K562 (cell line): ENCODE data around the gene ANKRD34A. TPM values are rescaled to one million over a fixed set of nuclear protein-coding genes. Genes with fewer than 3 reads are reported as not detected.
A peak's percentile ranks its signal among the peaks of the same experiment; 100 is the strongest.

Experiments
- ATAC-seq: fragments of 200-7000 bp; cut with Tn5 transposase; 3 replicates; pipeline ENCODE4 v1.9.1; 2020; ENCODE audit warnings: moderate library complexity
- BruUV-seq: library from RNA; stranded (reverse); fragments of 400-500 nt; replicated peaks from 2 replicates; lab custom pipeline; 2021; lab: Mats Ljungman, UMichigan
- CTCF ChIA-PET: fragments of 300-600 bp; formaldehyde crosslinking; extraction: SDS; loops from one replicate; lab custom pipeline; 2021; ENCODE audit warnings: low intra/inter-chr PET ratio; lab: Yijun Ruan, JAX
- POLR2A ChIA-PET: fragments of 300-600, 350-650 bp; sonication (Branson Sonifier 250); formaldehyde crosslinking; extraction: SDS; loops from one replicate; lab custom pipeline; 2021; ENCODE audit warnings: antibody characterized with exemption, inconsistent platforms; lab: Yijun Ruan, JAX
- DNase-seq, 4 experiments: peaks; one replicate each; pipeline versions ENCODE4 v3.0.0 to v3.0.0-alpha.2; 2011 to 2018; ENCODE audit warnings: low spot score in 3 of 4, mixed read lengths in 3 of 4; ENCODE audit errors: extremely low read depth in 1 of 4
- FAIRE-seq: peaks from 2 replicates; lab custom pipeline; 2011; peaks lifted over from hg19 to GRCh38; lab: Jason Lieb, UNC
- H2AFZ ChIP-seq: 2 replicates; pipeline ENCODE4 v1.6.0; 2011; ENCODE audit warnings: low read depth, low read length, control low read depth, inconsistent platforms
- H3K27ac ChIP-seq: fragments of 200-600 bp; 3 replicates; pipeline ENCODE4 v1.8.0; 2011; ENCODE audit warnings: low read depth, mild to moderate bottlenecking, control low read depth, inconsistent platforms, low read length, moderate library complexity, mixed read lengths; ENCODE audit errors: extremely low read depth
- H3K27me3 ChIP-seq, 2 experiments: fragments of 300-600 bp in 1 of 2; 2 replicates in 1 of 2; 3 replicates in 1 of 2; pipeline versions ENCODE4 v1.6.0 to v1.8.0; 2011; ENCODE audit warnings: inconsistent platforms in 2 of 2, low read length in 2 of 2, mild to moderate bottlenecking in 1 of 2, mixed read lengths in 1 of 2, moderate library complexity in 1 of 2; ENCODE audit not compliant: control insufficient read depth in 2 of 2, insufficient read depth in 2 of 2
- H3K36me3 ChIP-seq: fragments of 300-600 bp; 3 replicates; pipeline ENCODE4 v1.8.0; 2011; ENCODE audit warnings: mild to moderate bottlenecking, low read length, inconsistent platforms; ENCODE audit not compliant: control insufficient read depth, insufficient read depth
- H3K4me1 ChIP-seq, 2 experiments: fragments of 200-600 bp in 1 of 2; replicated peaks in 1 of 2; 2 replicates in 1 of 2; 3 replicates in 1 of 2; pipeline versions ENCODE4 v1.5.1 to v1.8.0; 2011; ENCODE audit warnings: inconsistent platforms in 2 of 2, low read length in 2 of 2, mild to moderate bottlenecking in 1 of 2, mixed read lengths in 1 of 2, moderate library complexity in 1 of 2; ENCODE audit not compliant: control insufficient read depth in 2 of 2, insufficient read depth in 2 of 2
- H3K4me2 ChIP-seq: 2 replicates; pipeline ENCODE4 v1.6.1; 2011; ENCODE audit warnings: low read length, control low read depth, inconsistent platforms, mixed read lengths; ENCODE audit not compliant: insufficient read depth
- H3K4me3 ChIP-seq: fragments of 200-600 bp; sonication (generic), shearing (Covaris generic); 2 replicates; pipeline ENCODE4 v1.5.1; 2016; ENCODE audit warnings: control low read depth, inconsistent platforms
- H3K79me2 ChIP-seq: fragments of 200-600 bp; 3 replicates; pipeline ENCODE4 v1.8.0; 2011; ENCODE audit warnings: low read length, inconsistent platforms; ENCODE audit not compliant: control insufficient read depth, insufficient read depth
- H3K9ac ChIP-seq, 2 experiments: 2 replicates each; pipeline versions ENCODE4 v1.6.0 to v1.6.1; 2011; ENCODE audit warnings: low read depth in 2 of 2, low read length in 2 of 2, control low read depth in 1 of 2, inconsistent platforms in 1 of 2, mild to moderate bottlenecking in 1 of 2, mixed read lengths in 1 of 2; ENCODE audit not compliant: insufficient read depth in 1 of 2
- H3K9me1 ChIP-seq: one replicate; pipeline ENCODE4 v1.6.0; 2011; ENCODE audit warnings: inconsistent platforms, mild to moderate bottlenecking, low read length, moderate library complexity; ENCODE audit not compliant: control insufficient read depth, insufficient read depth
- H3K9me3 ChIP-seq: replicated peaks from 2 replicates; pipeline ENCODE4 v1.5.1; 2011; ENCODE audit warnings: low read depth, low read length, inconsistent platforms; ENCODE audit not compliant: control insufficient read depth, insufficient read depth
- H4K20me1 ChIP-seq: replicated peaks from 2 replicates; pipeline ENCODE4 v1.6.1; 2011; ENCODE audit warnings: low read length, inconsistent platforms, mixed read lengths; ENCODE audit not compliant: control insufficient read depth, insufficient read depth
- ARNT ChIP-seq, 2 experiments: fragments of 450-650 bp; IDR thresholded peaks; 2 replicates each; pipeline ENCODE4 v1.6.1; 2016; ENCODE audit warnings: mild to moderate bottlenecking in 1 of 2
- BHLHE40 ChIP-seq: IDR thresholded peaks from 2 replicates; pipeline ENCODE4 v1.6.1; 2011; ENCODE audit warnings: low read length, improper control_type of control experiment
- E2F1 ChIP-seq: sonication (generic); formaldehyde crosslinking; IDR thresholded peaks from 2 replicates; pipeline ENCODE4 v1.8.1; 2023; ENCODE audit warnings: mild to moderate bottlenecking, missing genetic modification reagents, moderate library complexity
- EGR1 ChIP-seq: fragments of 450-650 bp; conservative IDR thresholded peaks from 2 replicates; pipeline ENCODE4 v1.6.1; 2017; ENCODE audit warnings: mild to moderate bottlenecking
- ELF4 ChIP-seq: fragments of 450-650 bp; formaldehyde crosslinking; IDR thresholded peaks from 2 replicates; pipeline ENCODE4 v1.4.0; 2022; ENCODE audit warnings: missing genetic modification characterization
- FUS ChIP-seq: fragments of 200-400 bp; formaldehyde crosslinking; optimal IDR thresholded peaks from 2 replicates; pipeline ENCODE3; 2017; ENCODE audit warnings: low read depth, low read length
- HDAC1 ChIP-seq, 2 experiments: fragments of 450-650 bp; IDR thresholded peaks; 2 replicates each; pipeline ENCODE4 v1.6.1; 2016 to 2017; ENCODE audit warnings: inconsistent platforms in 1 of 2, mild to moderate bottlenecking in 1 of 2, moderate library complexity in 1 of 2
- HMBOX1 ChIP-seq: sonication (generic); IDR thresholded peaks from 2 replicates; pipeline ENCODE4 v1.6.1; 2016
- NCOA6 ChIP-seq: fragments of 450-650 bp; IDR thresholded peaks from 2 replicates; pipeline ENCODE4 v1.6.1; 2017; ENCODE audit warnings: mild to moderate bottlenecking
- PREB ChIP-seq: sonication (generic); formaldehyde crosslinking; IDR thresholded peaks from 2 replicates; pipeline ENCODE4 v1.8.1; 2023; ENCODE audit warnings: mild to moderate bottlenecking, missing genetic modification reagents
- PURB ChIP-seq: sonication (generic); formaldehyde crosslinking; IDR thresholded peaks from 2 replicates; pipeline ENCODE4 v1.9.0; 2021; ENCODE audit warnings: low read depth, mild to moderate bottlenecking, missing genetic modification reagents
- SMARCA5 ChIP-seq: fragments of 450-650 bp; IDR thresholded peaks from 2 replicates; pipeline ENCODE4 v1.6.1; 2016
- TAF1 ChIP-seq: IDR thresholded peaks from 2 replicates; pipeline ENCODE4 v1.6.1; 2011; ENCODE audit warnings: mild to moderate bottlenecking, low read length, moderate library complexity; ENCODE audit not compliant: insufficient read depth, control insufficient read depth, severe bottlenecking; ENCODE audit errors: extremely low read depth
- WGBS: fragments of 100-300 bp; shearing (Covaris generic); methylation state at CpG from one replicate; pipeline ENCODE4 v1.1.6; 2016; ENCODE audit warnings: low coverage, mixed read lengths; ENCODE audit not compliant: insufficient coverage; ENCODE audit errors: missing lambda C conversion rate; 5-methylcytosine and 5-hydroxymethylcytosine counted together
- in situ Hi-C: fragments of 300-500 bp; cut with MboI; formaldehyde crosslinking; loops from 4 replicates; pipeline ENCODE4 v1.15.0; 2018; ENCODE audit warnings: inconsistent platforms, mixed read lengths
- intact Hi-C: fragments of 100-400 bp; cut with micrococcal nuclease; formaldehyde crosslinking; loops from 2 replicates; pipeline ENCODE4 v1.14.2; 2022
- polyA plus RNA-seq, 8 experiments: library from polyadenylated mRNA; depleted of rRNA in 4 of 8; stranded (reverse) in 5 of 8; unstranded in 3 of 8; fragments of >200 nt; fragmentation: Nextera tagmentation in 2 of 8; fragmentation: Illumina TruSeq in 1 of 8; extraction: Ambion mirVana in 2 of 8; extraction: Trizol in 1 of 8; gene quantifications; 2 replicates each; pipeline versions ENCODE4 v1.2.1 to v1.2.3, GENCODE V29; 2011 to 2014; ENCODE audit warnings: inconsistent platforms in 1 of 8, missing spikeins in 1 of 8
- total RNA-seq, 7 experiments: library from RNA; depleted of rRNA in 6 of 7; stranded (reverse); fragments of >200 nt in 6 of 7; fragmentation: Illumina TruSeq in 2 of 7; extraction: Trizol in 2 of 7; gene quantifications; 2 replicates each; pipeline versions ENCODE4 v1.2.1 to v1.2.3, GENCODE V29; 2011 to 2021; ENCODE audit warnings: low replicate concordance in 1 of 7

ANKRD34A gene
- total and polyA plus RNA-seq, 9 of the 15 experiments (the other 6 are each of a cell fraction or from before 2014, with no cell fraction given), result 0.06 to 1.6 (median 0.43) TPM

- ChIA-PET CTCF (interaction anchor here (0.7 kb wide), 1 partner anchor 94 kb away, joined by 3 read pairs; no protein-coding TSS in a partner anchor), POLR2A (interaction anchor here (0.6 to 2.3 kb wide), 12 partner anchors 8 to 139 kb away, joined by 3 to 18 read pairs (median 4); partner anchors contain the start of genes ANKRD34A, NUDT17, POLR3GL and RBM8A)
- H2AFZ ChIP-seq, result peak overlapping the region; percentile 98
- peak overlapping the region; percentile 93 for H3K4me2 ChIP-seq
- in situ Hi-C loops (no loop called here), intact Hi-C loops (no loop called here)
- H3K9ac ChIP-seq, result peak overlapping the region; percentile 85 to 90
- peak overlapping the region; percentile 96 for H3K27ac ChIP-seq
- FAIRE-seq, result peak; percentile 49
- H3K4me3 ChIP-seq, result peak overlapping the region; percentile 63
- peaks cover 28% of the 10 kb centered on the region; the same call in 2 of the 3 replicates for H3K36me3 ChIP-seq
- H3K4me1 ChIP-seq, result peaks cover 7 to 23% of the 10 kb centered on the region in 2 experiments; a peak in 4 of 5 replicates
- WGBS, result 2% methylated on average over 33 of the region's 33 CpGs
- peak; percentile 57 to 82 (median 67) for DNase-seq
- H3K27me3 ChIP-seq, result no peaks in the 10 kb centered on the region
- BruUV-seq, result TSS peak; percentile 76
- H3K79me2 ChIP-seq, result peaks cover 8% of the 10 kb centered on the region
- peak; percentile 93 for ATAC-seq
- H3K9me3 ChIP-seq, result no peaks in the 10 kb centered on the region
- H4K20me1 ChIP-seq, result no peaks in the 10 kb centered on the region
- no peaks in the 10 kb centered on the region for H3K9me1 ChIP-seq
- TF ChIP-seq EGR1 (peak; percentile 14; the same call in 1 of the 2 replicates), TAF1 (peak; percentile 22), BHLHE40 (0 out of 2 replicates have a peak, but pooled peaks have one; percentile 36), SMARCA5 (0 out of 2 replicates have a peak, but pooled peaks have one; percentile 26), FUS (no peak), ARNT (IDR thresholded peaks at IDR 0.05) (peak in 1 of 2 experiments; percentile 85; a peak in 2 of 4 replicates), E2F1 (CRISPR knock-in tag) (peak; percentile 39; the same call in 1 of the 2 replicates), HDAC1 (IDR thresholded peaks at IDR 0.05) (peak in 1 of 2 experiments; percentile 48; a peak in 1 of 4 replicates), NCOA6 (no peak), HMBOX1 (peak; percentile 95), PURB (CRISPR knock-in tag) (no peak), PREB (CRISPR knock-in tag) (peak; percentile 86; the same call in 1 of the 2 replicates), ELF4 (CRISPR knock-in tag) (no peak)
Measured at GRCh38 chr1:145918992-145919939, 45.1 kb downstream of the ANKRD34A start.
